PC-9 (cell line): ENCODE measurements around the gene NHLRC2.

Experiments
- EZH2 ChIP-seq: fragments of 200-600 bp; sonication (generic); IDR thresholded peaks from 2 replicates; pipeline ENCODE4 v1.8.0; 2017; ENCODE audit warnings: antibody characterized with exemption, low read depth
- TF ChIP-seq, protein P1 (sequence below): fragments of 200-600 bp; sonication (generic); conservative IDR thresholded peaks from 2 replicates; pipeline ENCODE4 v1.6.1; 2017; ENCODE audit warnings: mixed run types, antibody characterized with exemption, mild to moderate bottlenecking, moderate library complexity

DNA sequence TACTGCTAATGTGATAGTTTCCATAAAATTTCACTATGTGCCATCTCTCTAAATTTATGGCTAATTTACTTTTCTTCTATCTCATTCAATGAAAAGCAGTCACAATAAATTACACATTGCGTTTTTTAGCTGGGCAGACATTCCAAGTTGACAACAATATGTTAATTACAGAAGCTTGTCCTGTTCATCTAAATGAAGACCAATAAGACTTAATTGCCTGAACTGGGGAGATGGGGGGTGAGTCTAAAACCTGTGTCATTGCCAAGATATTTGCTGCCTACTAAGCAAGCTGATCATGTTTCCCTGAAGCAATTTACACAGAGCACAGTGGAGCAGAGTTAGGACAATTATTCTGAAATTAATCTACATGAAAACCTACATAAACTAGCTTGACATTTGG, 99.9 kb downstream of the NHLRC2 start:
- TF ChIP-seq, protein P1, sequence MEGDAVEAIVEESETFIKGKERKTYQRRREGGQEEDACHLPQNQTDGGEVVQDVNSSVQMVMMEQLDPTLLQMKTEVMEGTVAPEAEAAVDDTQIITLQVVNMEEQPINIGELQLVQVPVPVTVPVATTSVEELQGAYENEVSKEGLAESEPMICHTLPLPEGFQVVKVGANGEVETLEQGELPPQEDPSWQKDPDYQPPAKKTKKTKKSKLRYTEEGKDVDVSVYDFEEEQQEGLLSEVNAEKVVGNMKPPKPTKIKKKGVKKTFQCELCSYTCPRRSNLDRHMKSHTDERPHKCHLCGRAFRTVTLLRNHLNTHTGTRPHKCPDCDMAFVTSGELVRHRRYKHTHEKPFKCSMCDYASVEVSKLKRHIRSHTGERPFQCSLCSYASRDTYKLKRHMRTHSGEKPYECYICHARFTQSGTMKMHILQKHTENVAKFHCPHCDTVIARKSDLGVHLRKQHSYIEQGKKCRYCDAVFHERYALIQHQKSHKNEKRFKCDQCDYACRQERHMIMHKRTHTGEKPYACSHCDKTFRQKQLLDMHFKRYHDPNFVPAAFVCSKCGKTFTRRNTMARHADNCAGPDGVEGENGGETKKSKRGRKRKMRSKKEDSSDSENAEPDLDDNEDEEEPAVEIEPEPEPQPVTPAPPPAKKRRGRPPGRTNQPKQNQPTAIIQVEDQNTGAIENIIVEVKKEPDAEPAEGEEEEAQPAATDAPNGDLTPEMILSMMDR = no peak
- no peak for TF ChIP-seq EZH2
